HCT116 (cell line): ENCODE results near the gene TNKS1BP1. TPM values are rescaled to one million over a fixed set of nuclear protein-coding genes. Genes with fewer than 3 reads are reported as not detected.

Experiments
- ATAC-seq: fragments of 200-7000 bp; cut with Tn5 transposase; 2 replicates; pipeline ENCODE4 v1.9.1; 2020; ENCODE audit warnings: mild to moderate bottlenecking, moderate library complexity
- BruUV-seq: library from RNA; stranded (reverse); fragments of 400-500 nt; replicated peaks from 2 replicates; lab custom pipeline; 2021; lab: Mats Ljungman, UMichigan
- CTCF ChIA-PET: fragments of 300-600 bp; sonication (Branson Sonifier 250); formaldehyde crosslinking; loops from one replicate; lab custom pipeline; 2021; ENCODE audit warnings: antibody characterized with exemption; lab: Charles Lee
- POLR2A ChIA-PET: fragments of 300-600, 350-600 bp; sonication (Branson Sonifier 250); formaldehyde crosslinking; loops from one replicate; lab custom pipeline; 2021; ENCODE audit warnings: antibody characterized with exemption; lab: Charles Lee
- RAD21 ChIA-PET, 2 experiments: fragments of 300-600 bp; sonication (Branson Sonifier 250); formaldehyde crosslinking; loops; one replicate each; lab custom pipeline; 2023; ENCODE audit warnings: low total read pairs in 2 of 2; ENCODE audit not compliant: uncharacterized antibody in 2 of 2, unreplicated experiment in 2 of 2, low non-redundant PET in 1 of 2; lab: Charles Lee
- DNase-seq: peaks from one replicate; pipeline ENCODE4 v3.0.0-alpha.2; 2010; ENCODE audit warnings: low read depth, low spot score
- H2AFZ ChIP-seq: fragments of 200-600 bp; shearing (Covaris generic), sonication (generic); 2 replicates; pipeline ENCODE4 v1.6.1; 2017; ENCODE audit warnings: low read depth, mixed run types, mixed read lengths, antibody characterized with exemption, low read length; ENCODE audit not compliant: poor library complexity, severe bottlenecking
- H3K27ac ChIP-seq: 2 replicates; pipeline ENCODE4 v1.5.1; 2012; ENCODE audit warnings: low read depth, low read length
- H3K27me3 ChIP-seq: fragments of 200-600 bp; sonication (generic); 2 replicates; pipeline ENCODE4 v1.6.1; 2016; ENCODE audit warnings: mixed run types, low read length, mixed read lengths; ENCODE audit not compliant: insufficient read depth
- H3K36me3 ChIP-seq, 2 experiments: fragments of 200-500 bp in 1 of 2; fragments of 200-600 bp in 1 of 2; sonication (Bioruptor generic) in 1 of 2; sonication (generic) in 1 of 2; 2 replicates each; pipeline versions ENCODE4 v1.5.1 to v1.6.1; 2014 to 2016; ENCODE audit warnings: low read length in 2 of 2, inconsistent platforms in 1 of 2, mixed read lengths in 1 of 2, mixed run types in 1 of 2; ENCODE audit not compliant: insufficient read depth in 2 of 2, control insufficient read depth in 1 of 2
- H3K4me1 ChIP-seq, 2 experiments: fragments of 200-600 bp in 1 of 2; sonication (generic) in 1 of 2; 2 replicates each; pipeline versions ENCODE4 v1.5.1 to v1.6.1; 2012 to 2017; ENCODE audit warnings: low read length in 2 of 2, inconsistent platforms in 1 of 2, mild to moderate bottlenecking in 1 of 2, mixed read lengths in 1 of 2, mixed run types in 1 of 2, moderate library complexity in 1 of 2; ENCODE audit not compliant: insufficient read depth in 2 of 2, control insufficient read depth in 1 of 2
- H3K4me2 ChIP-seq: fragments of 200-600 bp; sonication (generic); 2 replicates; pipeline ENCODE4 v1.6.1; 2017; ENCODE audit warnings: mixed run types, low read length, mixed read lengths
- H3K4me3 ChIP-seq, 2 experiments: fragments of 200-600 bp in 1 of 2; sonication (generic) in 1 of 2; replicated peaks in 1 of 2; 2 replicates each; pipeline ENCODE4 v1.5.1; 2011 to 2016; ENCODE audit warnings: low read length in 2 of 2, control low read depth in 1 of 2, low read depth in 1 of 2, mild to moderate bottlenecking in 1 of 2, mixed read lengths in 1 of 2, mixed run types in 1 of 2
- H3K79me2 ChIP-seq: fragments of 200-600 bp; sonication (generic); 2 replicates; pipeline ENCODE4 v1.6.1; 2017; ENCODE audit warnings: mild to moderate bottlenecking, mixed run types, low read length, moderate library complexity, mixed read lengths; ENCODE audit not compliant: insufficient read depth
- H3K9ac ChIP-seq: fragments of 200-600 bp; sonication (generic); 2 replicates; pipeline ENCODE4 v1.6.1; 2016; ENCODE audit warnings: low read length, mixed read lengths
- H3K9me2 ChIP-seq: fragments of 200-600 bp; sonication (generic), shearing (Covaris generic); 2 replicates; pipeline ENCODE4 v1.6.1; 2017; ENCODE audit warnings: mixed run types, mild to moderate bottlenecking, moderate library complexity; ENCODE audit not compliant: insufficient read depth
- H3K9me3 ChIP-seq, 2 experiments: fragments of 200-500 bp in 1 of 2; fragments of 200-600 bp in 1 of 2; sonication (Bioruptor generic) in 1 of 2; sonication (generic) in 1 of 2; 2 replicates each; pipeline ENCODE4 v1.6.1; 2014 to 2017; ENCODE audit warnings: low read length in 2 of 2, mixed read lengths in 2 of 2, inconsistent platforms in 1 of 2, low read depth in 1 of 2, mild to moderate bottlenecking in 1 of 2, mixed run types in 1 of 2, moderate library complexity in 1 of 2; ENCODE audit not compliant: control insufficient read depth in 1 of 2, insufficient read depth in 1 of 2
- H4K20me1 ChIP-seq: fragments of 200-600 bp; sonication (generic), shearing (Covaris generic); 2 replicates; pipeline ENCODE4 v1.6.1; 2017; ENCODE audit warnings: mixed run types, mild to moderate bottlenecking, moderate library complexity; ENCODE audit not compliant: insufficient read depth
- ATF3 ChIP-seq: IDR thresholded peaks from 2 replicates; pipeline ENCODE4 v1.6.1; 2012
- CBX3 ChIP-seq: IDR thresholded peaks from 2 replicates; pipeline ENCODE4 v1.6.1; 2012; ENCODE audit warnings: low read depth
- CTCF ChIP-seq, 3 experiments: fragments of 200-600 bp in 1 of 3; sonication (generic) in 1 of 3; IDR thresholded peaks in 2 of 3; conservative IDR thresholded peaks in 1 of 3; 2 replicates each; pipeline ENCODE4 v1.5.1; 2012 to 2017; ENCODE audit warnings: low read depth in 2 of 3, low read length in 2 of 3, antibody characterized with exemption in 1 of 3, borderline replicate concordance in 1 of 3, control low read depth in 1 of 3, mild to moderate bottlenecking in 1 of 3, mixed read lengths in 1 of 3, mixed run types in 1 of 3, moderate library complexity in 1 of 3; ENCODE audit not compliant: insufficient read depth in 1 of 3
- EZH2 ChIP-seq: fragments of 200-600 bp; sonication (generic); IDR thresholded peaks from 2 replicates; pipeline ENCODE4 v1.6.1; 2017; ENCODE audit warnings: antibody characterized with exemption, mixed run types
- POLR2A ChIP-seq: IDR thresholded peaks from 2 replicates; pipeline ENCODE4 v1.7.0; 2011; ENCODE audit warnings: borderline replicate concordance; ENCODE audit not compliant: insufficient read depth, insufficient read length; ENCODE audit errors: extremely low read depth
- POLR2AphosphoS5 ChIP-seq: IDR thresholded peaks from 2 replicates; pipeline ENCODE4 v1.6.1; 2011; ENCODE audit warnings: mild to moderate bottlenecking, low read depth, low read length, moderate library complexity
- RAD21 ChIP-seq: IDR thresholded peaks from 2 replicates; pipeline ENCODE4 v1.6.1; 2012; ENCODE audit warnings: low read depth, mild to moderate bottlenecking
- REST ChIP-seq: IDR thresholded peaks from 2 replicates; pipeline ENCODE4 v1.6.1; 2012; ENCODE audit warnings: low read depth
- SIN3A ChIP-seq: IDR thresholded peaks from 2 replicates; pipeline ENCODE4 v1.6.1; 2012; ENCODE audit warnings: low read depth
- SP1 ChIP-seq: IDR thresholded peaks from 2 replicates; pipeline ENCODE4 v1.6.1; 2012; ENCODE audit warnings: low read depth
- SRF ChIP-seq: IDR thresholded peaks from 2 replicates; pipeline ENCODE4 v1.6.1; 2012; ENCODE audit warnings: low read depth
- TCF7L2 ChIP-seq: IDR thresholded peaks from 2 replicates; pipeline ENCODE4 v1.7.0; 2011; ENCODE audit warnings: borderline replicate concordance, inconsistent platforms; ENCODE audit not compliant: insufficient read depth, insufficient read length; ENCODE audit errors: extremely low read depth
- YY1 ChIP-seq: IDR thresholded peaks from 2 replicates; pipeline ENCODE4 v1.6.1; 2011; ENCODE audit warnings: low read length, low read depth, moderate library complexity, mild to moderate bottlenecking; ENCODE audit not compliant: insufficient replicate concordance; ENCODE audit errors: extremely low read depth
- ZFX ChIP-seq: fragments of 450-650 bp; IDR thresholded peaks from 2 replicates; pipeline ENCODE4 v1.6.1; 2017
- ZNF274 ChIP-seq: fragments of 200-500 bp; sonication (Bioruptor generic); IDR thresholded peaks from 2 replicates; pipeline ENCODE4 v1.6.1; 2014; ENCODE audit warnings: mild to moderate bottlenecking, low read depth, low read length, inconsistent platforms
- intact Hi-C: fragments of 100-400 bp; cut with micrococcal nuclease; formaldehyde crosslinking; loops from 2 replicates; pipeline ENCODE4 v1.10.0; 2022
- total RNA-seq: library from RNA; stranded (reverse); gene quantifications from one replicate; pipeline ENCODE4 v1.2.1, GENCODE V29; 2021; ENCODE audit not compliant: unreplicated experiment

Gene TNKS1BP1
- total RNA-seq, 1 experiment from 2014 or later: 77.6 TPM

GRCh38 chr11:57302489-57302888, 22.3 kb downstream of the TNKS1BP1 start:
- Histone ChIP-seq H3K79me2 (no peaks in the 10 kb centered on the region), H3K27me3 (no peaks in the 10 kb centered on the region), H2AFZ (no peak overlapping the region), H3K9me2 (no peaks in the 10 kb centered on the region), H3K36me3 (peaks cover 10 to 26% of the 10 kb centered on the region in 2 experiments; a peak in 3 of 4 replicates), H3K9me3 (no peaks in the 10 kb centered on the region; a peak in 1 of 4 replicates), H4K20me1 (no peaks in the 10 kb centered on the region), H3K4me2 (no peak overlapping the region), H3K4me3 (no peak overlapping the region), H3K4me1 (no peaks in the 10 kb centered on the region; a peak in 1 of 4 replicates), H3K27ac (no peak overlapping the region), H3K9ac (no peak overlapping the region)
- no TSS peak for BruUV-seq
- ATAC-seq (no peak), DNase-seq (no peak)
- CTCF ChIA-PET: no interaction called here
- RAD21 ChIA-PET: no interaction called here
- intact Hi-C loops: no loop called here
- no peak for TF ChIP-seq RAD21
- TF ChIP-seq CBX3: no peak
- no peak for TF ChIP-seq SRF
- TF ChIP-seq ATF3: no peak
- no peak for TF ChIP-seq ZFX
- POLR2A ChIA-PET: no interaction called here

- no peak overlapping the region for H3K27ac ChIP-seq
- CTCF ChIA-PET: no interaction called here
- no peaks in the 10 kb centered on the region for H3K27me3 ChIP-seq
- POLR2A ChIA-PET: no interaction called here
- no peak overlapping the region for H3K4me2 ChIP-seq
- H3K9me2 ChIP-seq: no peaks in the 10 kb centered on the region
- no peaks in the 10 kb centered on the region; a peak in 1 of 4 replicates for H3K9me3 ChIP-seq
- ATAC-seq (no peak), DNase-seq (no peak)
- intact Hi-C loops: no loop called here
- H3K9ac ChIP-seq: no peak overlapping the region
- no peak overlapping the region for H2AFZ ChIP-seq
- no TSS peak for BruUV-seq
- RAD21 ChIA-PET: no interaction called here
- H3K4me1 ChIP-seq: no peaks in the 10 kb centered on the region; a peak in 1 of 4 replicates
- H3K4me3 ChIP-seq: no peak overlapping the region
- peaks cover 10 to 26% of the 10 kb centered on the region in 2 experiments; a peak in 3 of 4 replicates for H3K36me3 ChIP-seq
- no peaks in the 10 kb centered on the region for H3K79me2 ChIP-seq
- H4K20me1 ChIP-seq: no peaks in the 10 kb centered on the region
- TF ChIP-seq SIN3A (no peak), ZFX (no peak), POLR2AphosphoS5 (no peak), CTCF (IDR thresholded peaks at IDR 0.05 in 2 of 3, conservative IDR thresholded peaks at IDR 0.05 in 1 of 3; ENCODE audit: borderline replicate concordance in 1 of 3, insufficient read depth in 1 of 3, low read depth in 2 of 3, low read length in 2 of 3) (no peak), SP1 (no peak), TCF7L2 (no peak), REST (no peak), CBX3 (no peak), ZNF274 (no peak), YY1 (no peak), POLR2A (no peak), EZH2 (no peak)
These were observed 22.9 kb downstream of the TNKS1BP1 start for GRCh38 chr11:57301711-57302423.
